Neural cell (in vitro differentiated cells): ENCODE measurements around the gene GSK3A. TPM values are rescaled to one million over a fixed set of nuclear protein-coding genes. Genes with fewer than 3 reads are reported as not detected.

Experiments
- H2AFZ ChIP-seq: fragments of 200-600, 300-800 bp; sonication (generic), shearing (Covaris generic); 2 replicates; pipeline ENCODE4 v1.6.0; 2014; ENCODE audit warnings: low read depth, mild to moderate bottlenecking, antibody characterized with exemption, low read length, moderate library complexity
- H3F3A ChIP-seq: fragments of 200-600 bp; shearing (Covaris generic); 2 replicates; pipeline ENCODE4 v1.6.1; 2016; ENCODE audit warnings: mild to moderate bottlenecking, moderate library complexity, mixed read lengths, antibody characterized with exemption, low read length; ENCODE audit not compliant: insufficient read depth, poor library complexity, severe bottlenecking
- H3K27ac ChIP-seq: fragments of 200-600, 300-800 bp; sonication (generic), shearing (Covaris generic); 2 replicates; pipeline ENCODE4 v1.5.1; 2014; ENCODE audit warnings: mild to moderate bottlenecking, low read length, moderate library complexity
- H3K27me3 ChIP-seq: fragments of 300-800, 200-600 bp; sonication (generic), shearing (Covaris generic); 2 replicates; pipeline ENCODE4 v1.6.0; 2014; ENCODE audit warnings: mild to moderate bottlenecking, low read depth, low read length, moderate library complexity; ENCODE audit not compliant: insufficient read depth
- H3K36me3 ChIP-seq: fragments of 300-800, 200-600 bp; sonication (generic), shearing (Covaris generic); 2 replicates; pipeline ENCODE4 v1.5.1; 2014; ENCODE audit warnings: mild to moderate bottlenecking, antibody characterized with exemption, low read length, moderate library complexity; ENCODE audit not compliant: insufficient read depth
- H3K4me2 ChIP-seq: fragments of 300-800, 200-600 bp; sonication (generic), shearing (Covaris generic); 2 replicates; pipeline ENCODE4 v1.6.0; 2014; ENCODE audit warnings: mild to moderate bottlenecking, low read length
- H3K4me3 ChIP-seq: fragments of 300-800, 200-600 bp; sonication (generic), shearing (Covaris generic); 2 replicates; pipeline ENCODE4 v1.5.1; 2014; ENCODE audit warnings: mild to moderate bottlenecking, low read length, moderate library complexity
- H3K79me2 ChIP-seq: fragments of 200-600 bp; shearing (Covaris generic); replicated peaks from 2 replicates; pipeline ENCODE4 v1.6.0; 2014; ENCODE audit warnings: mild to moderate bottlenecking, low read length, moderate library complexity; ENCODE audit not compliant: insufficient read depth
- H3K9ac ChIP-seq: fragments of 300-800, 200-600 bp; sonication (generic), shearing (Covaris generic); 2 replicates; pipeline ENCODE4 v1.6.1; 2016; ENCODE audit warnings: mild to moderate bottlenecking, low read length, mixed read lengths
- H3K9me2 ChIP-seq: fragments of 200-600 bp; shearing (Covaris generic); 2 replicates; pipeline ENCODE4 v1.6.1; 2016; ENCODE audit warnings: mild to moderate bottlenecking, low read length, mixed read lengths; ENCODE audit not compliant: insufficient read depth
- H3K9me3 ChIP-seq: fragments of 200-600, 300-800 bp; sonication (generic), shearing (Covaris generic); 2 replicates; pipeline ENCODE4 v1.6.1; 2016; ENCODE audit warnings: mild to moderate bottlenecking, mixed run types, low read length, moderate library complexity, mixed read lengths
- H4K20me1 ChIP-seq: fragments of 200-600 bp; shearing (Covaris generic); 2 replicates; pipeline ENCODE4 v1.6.1; 2016; ENCODE audit warnings: mild to moderate bottlenecking, mixed run types; ENCODE audit not compliant: insufficient read depth
- CTCF ChIP-seq: fragments of 450-650 bp; IDR thresholded peaks from 2 replicates; pipeline ENCODE4 v1.5.1; 2014; ENCODE audit warnings: antibody characterized with exemption, mild to moderate bottlenecking, moderate library complexity; ENCODE audit not compliant: poor library complexity, severe bottlenecking
- EP300 ChIP-seq: fragments of 450-650 bp; conservative IDR thresholded peaks from 2 replicates; pipeline ENCODE4 v1.6.1; 2014; ENCODE audit warnings: antibody characterized with exemption, mild to moderate bottlenecking, moderate library complexity; ENCODE audit not compliant: poor library complexity, severe bottlenecking
- EZH2 ChIP-seq: fragments of 200-600, 300-800 bp; shearing (Covaris generic), sonication (generic); IDR thresholded peaks from 2 replicates; pipeline ENCODE4 v1.6.1; 2014; ENCODE audit warnings: antibody characterized with exemption, low read length, borderline replicate concordance, mild to moderate bottlenecking; ENCODE audit not compliant: insufficient read depth, poor library complexity, severe bottlenecking
- MXI1 ChIP-seq: fragments of 450-650 bp; conservative IDR thresholded peaks from 2 replicates; pipeline ENCODE4 v1.6.1; 2014; ENCODE audit warnings: antibody characterized with exemption, mild to moderate bottlenecking; ENCODE audit not compliant: poor library complexity, severe bottlenecking
- POLR2AphosphoS5 ChIP-seq: IDR thresholded peaks from 2 replicates; pipeline ENCODE4 v1.6.1; 2012
- RAD21 ChIP-seq: fragments of 450-650 bp; conservative IDR thresholded peaks from 2 replicates; pipeline ENCODE4 v1.6.1; 2014; ENCODE audit warnings: antibody characterized with exemption, mild to moderate bottlenecking, moderate library complexity
- REST ChIP-seq: IDR thresholded peaks from 2 replicates; pipeline ENCODE4 v1.6.1; 2012; ENCODE audit warnings: borderline replicate concordance
- SMC3 ChIP-seq: fragments of 450-650 bp; conservative IDR thresholded peaks from 2 replicates; pipeline ENCODE4 v1.6.1; 2014; ENCODE audit warnings: antibody characterized with exemption, mild to moderate bottlenecking, moderate library complexity; ENCODE audit not compliant: poor library complexity
- TAF1 ChIP-seq: IDR thresholded peaks from 2 replicates; pipeline ENCODE4 v1.6.1; 2012; ENCODE audit warnings: low read depth
- polyA plus RNA-seq: library from polyadenylated mRNA; depleted of rRNA; stranded (reverse); fragments of >200 nt; gene quantifications from 2 replicates; pipeline ENCODE4 v1.2.3, GENCODE V29; 2014

Gene GSK3A
- polyA plus RNA-seq, 1 donor from 2014 or later, result 25.2 TPM

- Histone ChIP-seq H4K20me1 (peaks cover 8% of the 10 kb centered on the region), H3K27ac (peak within 1 kb of the TSS; percentile 74), H3K9ac (peak within 1 kb of the TSS; percentile 76), H3F3A (peaks cover 7% of the 10 kb centered on the region), H3K36me3 (no peaks in the 10 kb centered on the region), H3K79me2 (peaks cover 24% of the 10 kb centered on the region), H3K9me3 (no peaks in the 10 kb centered on the region), H3K27me3 (no peaks in the 10 kb centered on the region), H3K4me3 (peak within 1 kb of the TSS; percentile 84), H3K9me2 (no peaks in the 10 kb centered on the region), H2AFZ (peak within 1 kb of the TSS; percentile 53), H3K4me2 (peak within 1 kb of the TSS; percentile 98)
- peak; percentile 82 for TF ChIP-seq SMC3
- TF ChIP-seq CTCF, result peak; percentile 81
- TF ChIP-seq POLR2AphosphoS5, result peak; percentile 93
- no peak for TF ChIP-seq REST
- peak; percentile 67 for TF ChIP-seq TAF1
- TF ChIP-seq EP300, result peak; percentile 42
- TF ChIP-seq EZH2, result no peak
- TF ChIP-seq RAD21, result peak; percentile 74
- TF ChIP-seq MXI1, result peak; percentile 96
These were observed 22.3 kb downstream of the GSK3A start, which contains the start of gene ZNF526 for GRCh38 chr19:42219812-42220750. TSS of gene ZNF526 (plus strand) at chr19:42220312. CDS start at chr19:42224404, 4,092 bp downstream.

- H3K27me3 ChIP-seq, result no peaks in the 10 kb centered on the region
- peak within 1 kb of the TSS; percentile 90 for H3K9ac ChIP-seq
- peaks cover 8% of the 10 kb centered on the region for H4K20me1 ChIP-seq
- peak within 1 kb of the TSS; percentile 89 for H2AFZ ChIP-seq
- TF ChIP-seq RAD21 (peak; percentile 27), TAF1 (no peak), EZH2 (no peak), EP300 (peak; percentile 35), CTCF (peak; percentile 39), REST (no peak), SMC3 (peak; percentile 23), MXI1 (peak; percentile 59), POLR2AphosphoS5 (peak; percentile 74)
- peaks cover 41% of the 10 kb centered on the region for H3K79me2 ChIP-seq
- H3K36me3 ChIP-seq, result no peaks in the 10 kb centered on the region
- no peaks in the 10 kb centered on the region for H3K9me3 ChIP-seq
- H3K4me2 ChIP-seq, result peak within 1 kb of the TSS; percentile 91
- no peaks in the 10 kb centered on the region for H3K9me2 ChIP-seq
- peaks cover 7% of the 10 kb centered on the region for H3F3A ChIP-seq
- H3K4me3 ChIP-seq, result peak within 1 kb of the TSS; percentile 97
- peak within 1 kb of the TSS; percentile 77 for H3K27ac ChIP-seq
These were observed 24.6 kb downstream of the GSK3A start, which contains the start of gene DEDD2 for GRCh38 chr19:42217520-42218437. TSS of gene DEDD2 (minus strand) at chr19:42217677. CDS start at chr19:42217007, 670 bp downstream.
